OCI-LY1 (cell line): ENCODE measurements around the gene PCCB.

ENCODE experiments used
- EZH2 ChIP-seq: fragments of 200-600 bp; sonication (generic), shearing (Covaris generic); IDR thresholded peaks from 2 replicates; pipeline ENCODE4 v1.8.0; 2017; ENCODE audit warnings: borderline replicate concordance, mixed run types, mild to moderate bottlenecking, antibody characterized with exemption, low read length, moderate library complexity, mixed read lengths
- TF ChIP-seq, protein P1 (sequence below): fragments of 200-600 bp; sonication (generic), shearing (Covaris generic); IDR thresholded peaks from 2 replicates; pipeline ENCODE4 v1.5.1; 2017; ENCODE audit warnings: mild to moderate bottlenecking, antibody characterized with exemption, low read length, moderate library complexity, mixed read lengths

DNA sequence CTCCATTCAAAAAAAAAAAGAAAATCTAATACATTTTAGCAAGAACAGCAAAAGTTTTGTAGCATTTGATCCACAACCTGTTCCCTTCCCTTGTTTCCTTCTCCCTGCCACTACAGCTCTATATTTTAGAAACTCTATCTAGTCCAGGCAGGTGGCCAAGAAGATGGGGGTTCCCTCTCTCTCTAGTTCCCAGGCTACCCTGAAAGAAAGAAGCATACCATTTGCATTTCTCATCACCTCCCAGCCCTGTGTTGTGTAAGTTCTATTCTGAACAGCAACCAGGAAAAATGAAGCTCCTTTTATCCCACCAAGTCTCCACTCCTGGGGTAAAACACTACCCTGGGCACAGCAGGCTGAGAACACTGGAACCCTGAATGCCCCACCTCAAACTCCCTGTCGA is 100.0 kb downstream of the PCCB start:
- TF ChIP-seq EZH2, result no peak
- TF ChIP-seq, protein P1, sequence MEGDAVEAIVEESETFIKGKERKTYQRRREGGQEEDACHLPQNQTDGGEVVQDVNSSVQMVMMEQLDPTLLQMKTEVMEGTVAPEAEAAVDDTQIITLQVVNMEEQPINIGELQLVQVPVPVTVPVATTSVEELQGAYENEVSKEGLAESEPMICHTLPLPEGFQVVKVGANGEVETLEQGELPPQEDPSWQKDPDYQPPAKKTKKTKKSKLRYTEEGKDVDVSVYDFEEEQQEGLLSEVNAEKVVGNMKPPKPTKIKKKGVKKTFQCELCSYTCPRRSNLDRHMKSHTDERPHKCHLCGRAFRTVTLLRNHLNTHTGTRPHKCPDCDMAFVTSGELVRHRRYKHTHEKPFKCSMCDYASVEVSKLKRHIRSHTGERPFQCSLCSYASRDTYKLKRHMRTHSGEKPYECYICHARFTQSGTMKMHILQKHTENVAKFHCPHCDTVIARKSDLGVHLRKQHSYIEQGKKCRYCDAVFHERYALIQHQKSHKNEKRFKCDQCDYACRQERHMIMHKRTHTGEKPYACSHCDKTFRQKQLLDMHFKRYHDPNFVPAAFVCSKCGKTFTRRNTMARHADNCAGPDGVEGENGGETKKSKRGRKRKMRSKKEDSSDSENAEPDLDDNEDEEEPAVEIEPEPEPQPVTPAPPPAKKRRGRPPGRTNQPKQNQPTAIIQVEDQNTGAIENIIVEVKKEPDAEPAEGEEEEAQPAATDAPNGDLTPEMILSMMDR, result no peak
